BJ (cell line): ENCODE measurements around the gene PROS1. TPM values are rescaled to one million over a fixed set of nuclear protein-coding genes. Genes with fewer than 3 reads are reported as not detected.
A peak's percentile ranks its signal among the peaks of the same experiment; 100 is the strongest.

Experiments used
- CTCF ChIA-PET: fragments of 350-600 bp; formaldehyde crosslinking; extraction: SDS; loops from one replicate; lab custom pipeline; 2021; ENCODE audit warnings: antibody characterized with exemption, inconsistent platforms; lab: Yijun Ruan, JAX
- POLR2A ChIA-PET: fragments of 300-600 bp; sonication (Branson Sonifier 250); formaldehyde crosslinking; extraction: SDS; loops from one replicate; lab custom pipeline; 2021; ENCODE audit warnings: antibody characterized with exemption; lab: Charles Lee
- DNase-seq: peaks from one replicate; pipeline ENCODE4 v3.0.0-alpha.2; 2011; ENCODE audit warnings: low read depth
- H3K27me3 ChIP-seq: 2 replicates; pipeline ENCODE4 v1.6.0; 2011; ENCODE audit warnings: low read length; ENCODE audit not compliant: control insufficient read depth, insufficient read depth
- H3K36me3 ChIP-seq: 2 replicates; pipeline ENCODE4 v1.5.1; 2011; ENCODE audit warnings: low read length; ENCODE audit not compliant: control insufficient read depth, insufficient read depth
- H3K4me3 ChIP-seq: 2 replicates; pipeline ENCODE4 v1.5.1; 2011; ENCODE audit warnings: low read depth, mild to moderate bottlenecking, control low read depth, low read length
- polyA plus RNA-seq: library from polyadenylated mRNA; depleted of rRNA; stranded (reverse); fragments of >200 nt; gene quantifications from 2 replicates; pipeline ENCODE4 v1.2.3, GENCODE V29; 2011
- TF ChIP-seq, protein P1 (sequence below): IDR thresholded peaks from 2 replicates; pipeline ENCODE4 v1.5.1; 2011; ENCODE audit warnings: low read depth, mild to moderate bottlenecking, control low read depth, inconsistent platforms, low read length, moderate library complexity; ENCODE audit not compliant: insufficient read depth

PROS1 gene
- polyA plus RNA-seq, 1 experiment: 2.0 TPM

DNA sequence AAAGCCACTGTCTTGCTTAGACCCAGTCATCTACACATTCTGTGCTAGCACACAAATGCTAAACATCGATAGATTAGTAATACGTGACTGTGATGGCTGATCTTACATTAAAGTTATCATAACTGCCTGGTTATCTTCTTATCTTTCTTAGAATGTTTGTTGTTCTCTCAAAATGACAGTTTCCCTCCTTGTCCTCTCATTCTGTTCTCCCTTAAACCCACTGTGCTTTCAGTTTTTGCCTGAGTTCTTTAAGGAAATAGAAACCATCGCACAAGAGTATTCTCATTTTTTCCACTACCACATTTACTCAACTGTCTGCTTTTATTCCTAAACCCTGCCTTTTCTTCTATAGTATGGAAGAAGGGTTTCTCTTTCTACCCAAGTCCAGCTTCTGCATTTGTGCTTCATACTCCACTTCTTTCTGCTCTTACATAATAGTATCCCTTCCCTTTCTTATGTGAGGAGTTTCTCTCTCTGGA is 37.6 kb upstream of the PROS1 start:
- Histone ChIP-seq H3K36me3 (no peaks in the 10 kb centered on the region), H3K4me3 (no peak overlapping the region), H3K27me3 (no peaks in the 10 kb centered on the region)
- ChIA-PET POLR2A (no interaction called here), CTCF (interaction anchor here (1.2 kb wide), 1 partner anchor 58 kb away, joined by 3 read pairs; no protein-coding TSS in a partner anchor)
- TF ChIP-seq, protein P1, sequence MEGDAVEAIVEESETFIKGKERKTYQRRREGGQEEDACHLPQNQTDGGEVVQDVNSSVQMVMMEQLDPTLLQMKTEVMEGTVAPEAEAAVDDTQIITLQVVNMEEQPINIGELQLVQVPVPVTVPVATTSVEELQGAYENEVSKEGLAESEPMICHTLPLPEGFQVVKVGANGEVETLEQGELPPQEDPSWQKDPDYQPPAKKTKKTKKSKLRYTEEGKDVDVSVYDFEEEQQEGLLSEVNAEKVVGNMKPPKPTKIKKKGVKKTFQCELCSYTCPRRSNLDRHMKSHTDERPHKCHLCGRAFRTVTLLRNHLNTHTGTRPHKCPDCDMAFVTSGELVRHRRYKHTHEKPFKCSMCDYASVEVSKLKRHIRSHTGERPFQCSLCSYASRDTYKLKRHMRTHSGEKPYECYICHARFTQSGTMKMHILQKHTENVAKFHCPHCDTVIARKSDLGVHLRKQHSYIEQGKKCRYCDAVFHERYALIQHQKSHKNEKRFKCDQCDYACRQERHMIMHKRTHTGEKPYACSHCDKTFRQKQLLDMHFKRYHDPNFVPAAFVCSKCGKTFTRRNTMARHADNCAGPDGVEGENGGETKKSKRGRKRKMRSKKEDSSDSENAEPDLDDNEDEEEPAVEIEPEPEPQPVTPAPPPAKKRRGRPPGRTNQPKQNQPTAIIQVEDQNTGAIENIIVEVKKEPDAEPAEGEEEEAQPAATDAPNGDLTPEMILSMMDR: no peak
- DNase-seq: no peak

DNA sequence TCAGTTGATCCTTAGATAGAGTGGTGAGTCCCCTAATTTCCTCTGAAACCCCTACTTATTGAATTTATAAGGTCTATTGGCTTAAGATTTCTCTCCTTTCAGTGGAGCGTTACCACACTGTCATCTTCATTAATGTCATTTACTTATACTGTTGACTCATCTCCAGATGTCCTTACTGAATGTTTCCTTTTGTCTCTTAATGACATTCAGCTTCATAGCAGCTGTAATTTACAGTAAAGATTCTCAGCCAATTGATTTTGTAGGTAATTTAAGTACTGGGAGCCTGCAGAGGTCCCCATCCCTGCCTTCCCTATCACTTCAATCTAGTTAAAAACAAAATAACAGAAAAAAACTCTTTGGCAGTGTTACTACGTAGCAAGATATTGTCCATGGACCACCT is 35.9 kb upstream of the PROS1 start:
- Histone ChIP-seq H3K27me3 (no peaks in the 10 kb centered on the region), H3K36me3 (no peaks in the 10 kb centered on the region), H3K4me3 (no peak overlapping the region)
- no peak for DNase-seq
- CTCF ChIA-PET: no interaction called here
- POLR2A ChIA-PET: no interaction called here
- TF ChIP-seq, protein P1: no peak

DNA sequence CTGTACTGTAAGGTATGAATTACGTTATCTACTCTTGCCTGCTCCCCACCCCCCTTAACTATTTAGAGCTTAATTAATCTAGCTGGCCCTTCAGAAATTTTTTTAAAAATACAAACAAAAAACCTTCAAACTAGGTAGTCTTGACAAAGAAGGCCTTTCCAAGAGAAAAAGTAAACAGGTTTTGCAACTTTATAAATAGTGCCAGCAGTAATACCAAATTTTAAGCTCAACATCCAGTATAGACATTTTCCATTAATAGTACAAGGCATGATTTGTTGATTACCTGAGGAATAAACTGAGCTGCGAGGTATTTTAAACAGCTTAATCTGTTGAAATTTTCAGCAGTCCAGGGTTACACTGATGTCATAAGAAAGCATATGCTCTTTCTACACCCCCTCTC is 34.6 kb upstream of the PROS1 start:
- Histone ChIP-seq H3K36me3 (no peaks in the 10 kb centered on the region), H3K27me3 (no peaks in the 10 kb centered on the region), H3K4me3 (no peak overlapping the region)
- TF ChIP-seq, protein P1: no peak
- DNase-seq: no peak
- ChIA-PET POLR2A (no interaction called here), CTCF (interaction anchor here (1.0 to 2.7 kb wide), 2 partner anchors 55 to 61 kb away, joined by 5 to 16 read pairs; partner anchors contain the start of genes DHFR2 and NSUN3)

DNA sequence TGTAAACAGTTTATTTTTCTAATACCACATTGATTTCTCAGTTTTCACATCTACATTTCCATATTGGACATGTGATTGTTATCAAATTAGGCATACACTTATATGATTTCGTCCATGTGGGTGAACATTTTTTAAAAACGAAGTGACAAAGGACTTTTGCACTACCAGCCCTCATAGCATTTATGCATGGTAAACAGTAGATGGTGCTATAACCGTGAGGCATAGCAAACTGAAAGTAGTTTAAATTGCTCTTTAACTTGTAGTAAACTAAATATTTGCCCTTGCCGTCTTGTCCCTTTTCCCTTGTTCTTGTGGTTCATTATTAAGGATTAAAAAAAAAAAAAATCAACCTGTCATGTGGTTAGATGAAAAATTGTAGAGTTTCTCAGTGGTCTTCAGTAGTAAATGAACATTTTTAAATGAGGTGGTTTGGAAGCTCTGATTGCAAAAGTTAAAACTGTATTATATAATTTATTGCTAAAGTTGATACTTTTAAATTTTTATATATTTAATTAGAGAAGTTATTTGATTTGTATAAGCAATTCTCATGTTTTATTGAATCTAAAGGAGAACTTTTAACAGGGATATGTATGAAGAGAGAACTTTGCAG is 30.7 kb upstream of the PROS1 start:
- CTCF ChIA-PET: interaction anchor here (0.6 to 2.9 kb wide), 10 partner anchors 9 to 67 kb away, joined by 3 to 17 read pairs (median 4); partner anchors contain the start of genes DHFR2 and NSUN3

DNA sequence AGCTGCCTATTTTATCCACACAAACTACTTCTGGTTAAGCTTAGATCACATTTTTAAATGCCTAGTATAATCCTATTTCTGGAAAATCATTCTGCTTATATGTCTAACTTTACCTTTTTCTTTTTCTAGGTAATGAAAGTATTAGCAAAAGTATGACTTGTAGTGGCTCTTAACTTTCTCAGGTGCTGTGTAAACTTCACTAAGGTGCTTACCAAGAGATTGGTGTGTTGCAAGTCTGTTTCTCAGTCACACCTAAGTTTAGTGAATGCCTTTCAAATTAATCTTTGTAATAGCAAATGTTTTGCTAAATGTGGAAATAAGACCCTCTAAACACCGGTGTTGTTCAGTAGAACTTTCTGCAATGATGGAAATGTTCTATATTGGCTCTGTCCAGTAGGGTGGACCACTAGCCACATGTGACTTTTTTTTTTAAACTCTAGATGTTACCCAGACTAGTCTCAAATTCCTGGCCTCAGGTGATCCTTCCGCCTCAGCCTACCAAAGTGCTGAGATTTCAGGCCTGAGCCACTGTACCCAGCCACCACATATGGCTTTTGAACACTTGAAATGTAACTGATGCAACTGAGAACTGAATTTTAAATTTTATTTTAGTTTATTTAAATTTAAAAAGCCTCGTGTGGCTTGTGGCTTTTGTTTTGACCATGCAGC is 28.3 kb upstream of the PROS1 start:
- POLR2A ChIA-PET: no interaction called here

More for the DNA sequence above, 30.7 kb upstream of the PROS1 start:
- peak overlapping the region; percentile 11; the same call in 1 of the 2 replicates for H3K4me3 ChIP-seq
- TF ChIP-seq, protein P1: peak; percentile 78
- H3K36me3 ChIP-seq: no peaks in the 10 kb centered on the region
- H3K27me3 ChIP-seq: no peaks in the 10 kb centered on the region
- no peak for DNase-seq
- POLR2A ChIA-PET: no interaction called here

More for the DNA sequence above, 28.3 kb upstream of the PROS1 start:
- Histone ChIP-seq H3K4me3 (no peak overlapping the region), H3K36me3 (no peaks in the 10 kb centered on the region), H3K27me3 (no peaks in the 10 kb centered on the region)
- DNase-seq: no peak
- TF ChIP-seq, protein P1: 0 out of 2 replicates have a peak, but pooled peaks have one; percentile 4
- CTCF ChIA-PET: interaction anchor here (0.7 to 1.7 kb wide), 3 partner anchors 67 to 70 kb away, joined by 3 to 8 read pairs (median 4); no protein-coding TSS in a partner anchor
